Panc1 (cell line): ENCODE measurements around the gene ST3GAL5. TPM values are rescaled to one million over a fixed set of nuclear protein-coding genes. Genes with fewer than 3 reads are reported as not detected.

Experiments
- ATAC-seq: fragments of 200-7000 bp; cut with Tn5 transposase; 2 replicates; pipeline ENCODE4 v1.9.1; 2020; ENCODE audit warnings: mild to moderate bottlenecking, moderate library complexity
- BruUV-seq: library from RNA; stranded (reverse); fragments of 400-500 nt; replicated peaks from 2 replicates; lab custom pipeline; 2021; lab: Mats Ljungman, UMichigan
- CTCF ChIA-PET: fragments of 300-600 bp; sonication (Branson Sonifier 250); formaldehyde crosslinking; loops from one replicate; lab custom pipeline; 2022; ENCODE audit warnings: antibody characterized with exemption; lab: Charles Lee
- POLR2A ChIA-PET: fragments of 300-600 bp; sonication (Branson Sonifier 250); formaldehyde crosslinking; loops from one replicate; lab custom pipeline; 2022; ENCODE audit warnings: antibody characterized with exemption; lab: Charles Lee
- DNase-seq: peaks from one replicate; pipeline ENCODE4 v3.0.0-alpha.2; 2010; ENCODE audit warnings: low read depth, low spot score
- H3K27ac ChIP-seq: 2 replicates; pipeline ENCODE4 v1.5.1; 2011; ENCODE audit warnings: mild to moderate bottlenecking, low read length, inconsistent platforms
- H3K27me3 ChIP-seq: fragments of 200-500 bp; sonication (Bioruptor generic); 2 replicates; pipeline ENCODE4 v1.6.0; 2014; ENCODE audit warnings: low read length, inconsistent platforms; ENCODE audit not compliant: control insufficient read depth, insufficient read depth
- H3K36me3 ChIP-seq: fragments of 200-500 bp; sonication (Bioruptor generic); 2 replicates; pipeline ENCODE4 v1.5.1; 2014; ENCODE audit warnings: inconsistent platforms, mild to moderate bottlenecking, low read length, moderate library complexity; ENCODE audit not compliant: control insufficient read depth, insufficient read depth
- H3K4me1 ChIP-seq: 2 replicates; pipeline ENCODE4 v1.5.1; 2011; ENCODE audit warnings: inconsistent platforms, mild to moderate bottlenecking, low read length, moderate library complexity; ENCODE audit not compliant: control insufficient read depth, insufficient read depth
- H3K4me3 ChIP-seq, 2 experiments: 2 replicates each; pipeline ENCODE4 v1.5.1; 2011 to 2012; ENCODE audit warnings: low read depth in 2 of 2, low read length in 2 of 2, mild to moderate bottlenecking in 2 of 2, inconsistent platforms in 1 of 2, moderate library complexity in 1 of 2
- H3K9me3 ChIP-seq: fragments of 200-500 bp; sonication (Bioruptor generic); 2 replicates; pipeline ENCODE4 v1.5.1; 2014; ENCODE audit warnings: low read depth, mild to moderate bottlenecking, inconsistent platforms, low read length, moderate library complexity; ENCODE audit not compliant: control insufficient read depth, insufficient read depth
- CTCF ChIP-seq: fragments of 450-650 bp; IDR thresholded peaks from 2 replicates; pipeline ENCODE4 v1.5.1; 2017; ENCODE audit warnings: mild to moderate bottlenecking
- POLR2AphosphoS5 ChIP-seq: IDR thresholded peaks from 2 replicates; pipeline ENCODE4 v1.6.1; 2012; ENCODE audit warnings: mild to moderate bottlenecking, low read depth, low read length, moderate library complexity
- REST ChIP-seq, 2 experiments: IDR thresholded peaks; 2 replicates each; pipeline ENCODE4 v1.6.1; 2011 to 2012; ENCODE audit warnings: low read depth in 2 of 2, control low read depth in 1 of 2, low read length in 1 of 2, mild to moderate bottlenecking in 1 of 2, moderate library complexity in 1 of 2; ENCODE audit not compliant: insufficient read depth in 1 of 2
- SIN3A ChIP-seq: IDR thresholded peaks from 2 replicates; pipeline ENCODE4 v1.6.1; 2012; ENCODE audit warnings: low read depth, mild to moderate bottlenecking, low read length, moderate library complexity, borderline replicate concordance; ENCODE audit not compliant: insufficient read depth
- TCF7L2 ChIP-seq: IDR thresholded peaks from 2 replicates; pipeline ENCODE4 v1.6.1; 2011; ENCODE audit warnings: mild to moderate bottlenecking, low read depth, low read length, inconsistent platforms
- in situ Hi-C: cut with HindIII; loops from 2 replicates; pipeline ENCODE4 v1.10.0; 2016; ENCODE audit warnings: low sequenced_read_pairs, low pct_unique_long_range_greater_than_20kb
- intact Hi-C: fragments of 100-400 bp; cut with micrococcal nuclease; formaldehyde crosslinking; loops from one replicate; pipeline ENCODE4 v1.10.0; 2022; ENCODE audit not compliant: unreplicated experiment
- total RNA-seq: library from RNA; stranded (reverse); gene quantifications from one replicate; pipeline ENCODE4 v1.2.1, GENCODE V29; 2021; ENCODE audit not compliant: unreplicated experiment

ST3GAL5 gene
- total RNA-seq, 1 experiment from 2014 or later, result 5.0 TPM

GRCh38 chr2:85911097-85911496 is 22.3 kb upstream of the ST3GAL5 start:
- no peaks in the 10 kb centered on the region for H3K9me3 ChIP-seq
- in situ Hi-C loops, result no loop called here
- ATAC-seq (no peak), DNase-seq (no peak)
- no peak overlapping the region for H3K27ac ChIP-seq
- ChIA-PET POLR2A (no interaction called here), CTCF (no interaction called here)
- H3K36me3 ChIP-seq, result no peaks in the 10 kb centered on the region
- BruUV-seq, result no TSS peak
- intact Hi-C loops, result no loop called here
- TF ChIP-seq POLR2AphosphoS5 (no peak), SIN3A (no peak), CTCF (no peak), REST (IDR thresholded peaks at IDR 0.05; ENCODE audit: insufficient read depth in 1 of 2, low read depth in 2 of 2, low read length in 1 of 2) (no peak), TCF7L2 (no peak)
- no peaks in the 10 kb centered on the region for H3K27me3 ChIP-seq
- no peaks in the 10 kb centered on the region for H3K4me1 ChIP-seq
- no peak overlapping the region for H3K4me3 ChIP-seq

GRCh38 chr2:85909005-85909404 is 20.2 kb upstream of the ST3GAL5 start:
- ChIA-PET POLR2A (no interaction called here), CTCF (interaction anchor here (0.6 kb wide), 1 partner anchor 94 kb away, joined by 3 read pairs; no protein-coding TSS in a partner anchor)
- Histone ChIP-seq H3K4me3 (no peak overlapping the region), H3K4me1 (no peaks in the 10 kb centered on the region), H3K36me3 (no peaks in the 10 kb centered on the region), H3K27me3 (no peaks in the 10 kb centered on the region), H3K9me3 (no peaks in the 10 kb centered on the region), H3K27ac (no peak overlapping the region)
- BruUV-seq, result no TSS peak
- intact Hi-C loops (no loop called here), in situ Hi-C loops (no loop called here)
- DNase-seq, result no peak
- TF ChIP-seq REST (IDR thresholded peaks at IDR 0.05; ENCODE audit: insufficient read depth in 1 of 2, low read depth in 2 of 2, low read length in 1 of 2) (no peak), SIN3A (no peak), TCF7L2 (no peak), CTCF (no peak), POLR2AphosphoS5 (no peak)
- no peak for ATAC-seq
